ENCODE results near the gene C1QTNF12.

Gene C1QTNF12

DNA sequence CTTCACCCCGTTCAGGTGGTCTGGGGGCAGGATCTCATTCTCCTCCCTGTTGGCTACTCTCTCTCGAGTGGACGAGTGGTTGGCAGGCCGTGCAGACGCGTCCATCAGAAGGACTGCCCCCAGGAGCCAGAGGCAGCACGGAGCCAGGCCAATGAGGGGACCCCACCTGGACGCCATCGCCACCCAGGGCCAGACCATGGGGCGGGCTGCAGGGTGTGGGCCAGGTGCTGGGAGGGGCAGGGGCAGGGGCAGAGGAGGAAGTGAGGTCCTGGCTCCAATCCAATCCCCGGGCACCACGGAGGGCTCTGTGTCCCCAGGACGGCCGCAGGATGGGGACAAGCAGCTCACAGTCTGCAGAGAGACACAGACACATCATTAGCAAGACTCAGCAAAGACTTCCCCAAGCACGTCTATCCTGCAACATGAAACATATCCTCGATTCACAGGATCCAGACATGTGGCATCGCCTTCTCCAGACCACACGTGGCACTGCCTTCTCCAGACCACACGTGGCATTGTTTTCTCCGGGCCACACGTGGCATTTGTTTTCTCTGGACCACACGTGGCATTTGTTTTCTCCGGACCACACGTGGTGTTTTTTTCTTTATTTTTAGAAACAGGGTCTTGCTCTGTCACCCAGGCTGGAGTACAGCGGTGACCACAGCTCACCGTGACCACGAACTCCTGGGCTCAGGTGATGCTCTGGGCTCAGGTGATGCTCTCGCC, 17.8 kb downstream of the C1QTNF12 start:
- DNase-seq (ENCODE audit: low read depth in 2 of 2), result no peak

- no peak for DNase-seq (ENCODE audit: low read depth in 2 of 2)
Measured at GRCh38 chr1:1228187-1228586, 18.3 kb downstream of the C1QTNF12 start.

DNA sequence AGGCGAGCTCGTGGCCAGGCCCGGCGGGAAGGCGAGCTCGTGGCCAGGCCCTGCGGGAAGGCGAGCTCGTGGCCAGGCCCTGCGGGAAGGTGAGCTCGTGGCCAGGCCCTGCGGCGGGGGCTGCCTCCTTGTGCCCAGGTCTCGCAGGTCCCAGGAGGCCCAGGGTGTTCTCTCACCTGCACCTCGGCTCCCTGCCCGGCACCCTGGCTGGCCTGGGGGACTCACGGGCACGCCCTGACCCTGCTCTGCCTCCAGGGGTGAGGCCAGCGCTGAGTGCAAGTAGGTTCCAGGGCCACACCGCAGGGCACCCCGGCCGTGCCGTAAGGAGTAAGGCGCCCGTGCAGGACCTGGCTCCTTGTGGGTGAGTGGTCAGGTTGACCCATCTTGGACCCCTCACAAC, 19.1 kb downstream of the C1QTNF12 start:
- DNase-seq (ENCODE audit: low read depth in 2 of 2), result no peak

DNA sequence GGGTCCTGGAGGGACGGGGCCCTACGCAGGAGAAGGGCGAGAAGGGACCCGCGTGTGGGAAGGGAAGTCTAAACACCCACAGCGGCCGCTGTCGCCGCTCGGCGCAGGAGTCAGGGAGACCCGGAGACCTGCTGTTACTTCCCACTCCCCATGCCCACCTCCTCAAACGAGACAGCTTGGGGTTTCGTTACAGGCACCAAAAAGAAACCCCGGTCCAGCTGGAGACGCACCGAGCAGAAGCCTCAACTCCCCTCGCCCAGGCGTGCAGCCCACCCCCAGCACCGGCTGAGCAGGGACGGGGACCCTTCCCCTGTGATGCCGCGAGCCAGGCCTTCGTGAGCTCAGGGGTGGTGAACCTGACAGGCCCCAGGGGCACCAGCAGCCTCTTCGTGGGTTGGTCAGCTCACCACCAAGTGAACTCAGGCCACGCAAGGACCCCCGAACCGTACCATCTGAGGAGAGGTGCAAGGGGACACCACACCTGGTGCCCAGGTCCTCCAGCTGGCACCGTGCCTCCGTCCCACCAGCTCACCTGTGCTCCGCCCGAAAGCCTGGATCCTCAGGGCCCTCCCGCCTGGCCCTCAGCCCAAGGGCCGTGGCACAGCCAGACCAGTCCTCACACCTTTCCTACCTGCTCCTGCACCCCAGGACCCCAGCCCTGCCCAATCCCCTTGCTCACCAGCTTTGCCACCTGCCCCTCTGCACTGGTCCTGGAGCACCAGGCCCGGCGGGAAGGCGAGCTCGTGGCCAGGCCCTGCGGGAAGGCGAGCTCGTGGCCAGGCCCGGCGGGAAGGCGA, 19.8 kb downstream of the C1QTNF12 start:
- no peak for DNase-seq (ENCODE audit: low read depth in 2 of 2)

- no peak for DNase-seq (ENCODE audit: low read depth in 2 of 2)
Measured at GRCh38 chr1:1225913-1226312, 20.6 kb downstream of the C1QTNF12 start.

GRCh38 chr1:1225238-1225845, 21.2 kb downstream of the C1QTNF12 start:
- no peak for DNase-seq (ENCODE audit: low read depth in 2 of 2)

DNA sequence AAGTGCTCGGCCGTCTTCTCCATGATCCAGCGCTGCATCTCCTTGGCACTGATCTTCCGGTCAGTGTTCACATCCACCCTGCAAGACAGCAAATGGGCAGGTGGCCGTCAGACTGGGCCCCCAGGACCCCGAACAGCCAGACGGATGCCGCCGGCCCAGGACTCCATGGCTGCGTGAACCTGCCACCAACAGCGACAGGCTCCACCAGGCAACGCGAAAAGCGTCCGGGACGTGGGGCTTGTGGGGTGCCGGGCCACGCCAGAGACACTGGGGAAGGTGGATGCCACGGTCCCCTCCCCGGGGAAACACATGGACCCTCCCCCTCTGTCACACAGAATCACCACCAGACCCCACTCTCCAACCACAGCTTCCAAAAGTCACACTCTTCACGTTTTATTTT, 22.6 kb downstream of the C1QTNF12 start:
- no peak for DNase-seq (ENCODE audit: low read depth in 2 of 2)

DNA sequence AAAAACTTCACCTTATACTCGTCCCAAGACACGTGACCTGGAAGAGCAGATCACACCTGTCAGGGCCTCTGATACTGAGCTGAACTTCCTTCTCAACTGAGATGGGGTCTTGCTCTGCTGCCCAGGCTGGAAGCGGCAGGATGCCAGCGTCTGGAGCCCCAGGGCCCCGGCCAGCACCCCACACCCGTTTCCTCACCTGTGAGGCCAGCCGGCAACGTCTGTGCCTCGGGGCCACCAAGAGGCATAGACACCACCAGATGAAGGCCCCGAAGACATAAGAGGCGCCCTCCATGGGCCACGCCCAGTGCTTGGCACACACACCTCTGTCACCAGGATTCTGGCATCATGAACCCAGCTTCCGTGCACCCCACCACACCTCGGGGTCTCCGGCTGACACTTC, 23.2 kb downstream of the C1QTNF12 start:
- DNase-seq (ENCODE audit: low read depth in 2 of 2), result no peak

GRCh38 chr1:1222575-1223225, 23.8 kb downstream of the C1QTNF12 start:
- DNase-seq (ENCODE audit: low read depth in 2 of 2), result no peak

- no peak for DNase-seq (ENCODE audit: low read depth in 2 of 2)
Measured at GRCh38 chr1:1221887-1222574, 24.5 kb downstream of the C1QTNF12 start.

GRCh38 chr1:1220197-1220596, 26.3 kb downstream of the C1QTNF12 start:
- DNase-seq (ENCODE audit: low read depth in 2 of 2), result no peak

GRCh38 chr1:1219341-1219740, 27.2 kb downstream of the C1QTNF12 start:
- peak in 1 of 2 donors; percentile 59 for DNase-seq (ENCODE audit: low read depth in 2 of 2)

DNA sequence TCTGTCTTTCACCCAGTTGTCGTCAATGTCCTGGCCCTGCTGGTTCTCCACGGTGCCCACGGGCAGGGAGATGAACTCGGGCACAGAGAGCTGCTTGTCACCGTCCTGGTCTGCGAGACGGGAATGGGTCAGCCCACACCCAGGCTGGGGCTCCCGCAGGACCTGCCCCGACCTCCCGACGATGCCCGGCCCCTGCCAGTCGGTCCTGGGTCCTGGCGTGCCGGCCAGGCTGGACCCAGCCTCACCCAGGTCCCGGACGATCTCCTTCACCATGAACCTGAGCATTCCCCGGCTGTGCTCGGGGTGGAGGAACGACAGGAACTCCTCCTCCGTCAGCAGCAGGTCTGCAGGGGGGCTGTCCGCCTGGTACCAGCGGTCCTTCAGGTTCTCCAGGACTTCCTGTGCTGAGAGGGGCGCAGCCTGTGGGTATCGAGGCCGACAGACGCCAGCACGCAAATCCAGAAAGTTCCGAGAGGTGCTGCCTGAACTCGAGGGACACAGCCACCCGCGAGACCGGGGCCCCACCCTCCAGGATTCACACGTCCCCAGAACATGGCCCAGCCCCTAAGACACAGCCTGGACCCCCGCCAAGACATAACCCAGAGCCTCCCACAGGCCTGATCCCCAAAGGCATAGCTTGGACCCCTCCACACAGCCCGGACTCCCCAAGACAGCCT, 27.9 kb downstream of the C1QTNF12 start:
- no peak for DNase-seq (ENCODE audit: low read depth in 2 of 2)

- peak in 1 of 2 donors; percentile 64 for DNase-seq (ENCODE audit: low read depth in 2 of 2)
Measured at GRCh38 chr1:1217621-1218523, 28.6 kb downstream of the C1QTNF12 start.

GRCh38 chr1:1216770-1217620, 29.5 kb downstream of the C1QTNF12 start:
- peak in 1 of 2 donors; percentile 64 for DNase-seq (ENCODE audit: low read depth in 2 of 2)

- DNase-seq (ENCODE audit: low read depth in 2 of 2), result no peak
Measured at GRCh38 chr1:1215881-1216605, 30.5 kb downstream of the C1QTNF12 start.

DNA sequence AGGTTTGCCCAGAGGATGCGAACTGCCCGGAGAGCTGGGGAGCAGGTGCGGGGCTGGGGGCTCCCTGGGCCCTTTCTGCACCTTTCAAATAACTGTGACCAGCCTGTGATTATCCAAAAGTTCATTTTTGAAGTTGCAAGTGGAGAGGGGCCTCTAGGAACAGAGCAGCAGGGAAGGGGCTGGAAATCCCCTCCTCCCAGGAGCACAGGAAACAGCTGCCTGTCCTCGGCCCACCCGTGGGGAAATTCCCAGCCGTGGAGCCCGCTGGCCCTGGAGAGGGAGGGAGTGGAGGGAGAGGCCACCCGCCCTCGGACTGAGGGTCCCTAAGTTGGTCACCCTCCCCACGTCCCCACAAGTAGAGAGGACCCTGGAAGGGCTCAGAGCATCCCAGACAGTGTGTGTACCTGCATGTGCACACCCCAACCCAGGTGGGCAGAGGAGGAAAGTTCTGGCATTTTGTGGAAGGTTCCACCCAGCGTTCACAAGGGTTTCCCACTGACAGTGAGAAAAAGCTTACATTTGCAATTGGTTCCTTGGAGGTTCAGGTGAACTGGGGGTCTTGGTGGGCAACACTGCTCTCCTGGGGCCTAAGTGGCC, 31.3 kb downstream of the C1QTNF12 start:
- DNase-seq (ENCODE audit: low read depth in 2 of 2), result no peak

Measured in stimulated activated CD4-positive, alpha-beta T cell treated with anti-CD3 and anti-CD28 coated beads, Interleukin-4, amount 100 ng/mL, for 48 hours (primary cell).